ENCODE measurements around the gene CHSY3. TPM values are rescaled to one million over a fixed set of nuclear protein-coding genes. Genes with fewer than 3 reads are reported as not detected.

CHSY3 gene
- polyA plus RNA-seq, 1 donor from 2014 or later = 0.40 TPM

GRCh38 chr5:130115686-130116085 lies 211.4 kb downstream of the CHSY3 start:
- Histone ChIP-seq H3K79me2 (replicated peaks; ENCODE audit: insufficient read depth, low read length) (no peaks in the 10 kb centered on the region), H3K9me3 (ENCODE audit: low read length) (no peaks in the 10 kb centered on the region), H3K27ac (ENCODE audit: low read length) (no peak overlapping the region), H3F3A (ENCODE audit: insufficient read depth, low read length, poor library complexity, severe bottlenecking) (no peaks in the 10 kb centered on the region), H3K4me3 (ENCODE audit: low read length) (no peak overlapping the region), H3K36me3 (ENCODE audit: insufficient read depth, low read length) (no peaks in the 10 kb centered on the region), H3K27me3 (ENCODE audit: insufficient read depth, low read depth, low read length) (no peaks in the 10 kb centered on the region), H2AFZ (ENCODE audit: low read depth, low read length) (no peak overlapping the region), H3K9me2 (ENCODE audit: insufficient read depth, low read length) (no peaks in the 10 kb centered on the region), H3K4me2 (ENCODE audit: low read length) (no peak overlapping the region), H3K9ac (ENCODE audit: low read length) (no peak overlapping the region), H4K20me1 (ENCODE audit: insufficient read depth) (no peaks in the 10 kb centered on the region)
- TF ChIP-seq MXI1 (conservative IDR thresholded peaks at IDR 0.05; ENCODE audit: poor library complexity, severe bottlenecking) = no peak
- no peak for TF ChIP-seq RAD21 (conservative IDR thresholded peaks at IDR 0.05)
- no peak for TF ChIP-seq POLR2AphosphoS5 (IDR thresholded peaks at IDR 0.05)
- TF ChIP-seq EZH2 (IDR thresholded peaks at IDR 0.05; ENCODE audit: borderline replicate concordance, insufficient read depth, low read length, poor library complexity, severe bottlenecking) = no peak
- no peak for TF ChIP-seq SMC3 (conservative IDR thresholded peaks at IDR 0.05; ENCODE audit: poor library complexity)
- no peak for TF ChIP-seq REST (IDR thresholded peaks at IDR 0.05; ENCODE audit: borderline replicate concordance)
- no peak for TF ChIP-seq TAF1 (IDR thresholded peaks at IDR 0.05; ENCODE audit: low read depth)
- no peak for TF ChIP-seq CTCF (IDR thresholded peaks at IDR 0.05; ENCODE audit: poor library complexity, severe bottlenecking)
- no peak for TF ChIP-seq EP300 (conservative IDR thresholded peaks at IDR 0.05; ENCODE audit: poor library complexity, severe bottlenecking)

- Histone ChIP-seq H3K4me2 (ENCODE audit: low read length) (no peak overlapping the region), H2AFZ (ENCODE audit: low read depth, low read length) (no peak overlapping the region), H3K9ac (ENCODE audit: low read length) (no peak overlapping the region), H3K9me2 (ENCODE audit: insufficient read depth, low read length) (no peaks in the 10 kb centered on the region), H3K36me3 (ENCODE audit: insufficient read depth, low read length) (no peaks in the 10 kb centered on the region), H3K9me3 (ENCODE audit: low read length) (no peaks in the 10 kb centered on the region), H3K27ac (ENCODE audit: low read length) (no peak overlapping the region), H3F3A (ENCODE audit: insufficient read depth, low read length, poor library complexity, severe bottlenecking) (no peaks in the 10 kb centered on the region), H3K4me3 (ENCODE audit: low read length) (no peak overlapping the region), H3K27me3 (ENCODE audit: insufficient read depth, low read depth, low read length) (no peaks in the 10 kb centered on the region), H3K79me2 (replicated peaks; ENCODE audit: insufficient read depth, low read length) (no peaks in the 10 kb centered on the region), H4K20me1 (ENCODE audit: insufficient read depth) (no peaks in the 10 kb centered on the region)
- TF ChIP-seq EP300 (conservative IDR thresholded peaks at IDR 0.05; ENCODE audit: poor library complexity, severe bottlenecking) (no peak), SMC3 (conservative IDR thresholded peaks at IDR 0.05; ENCODE audit: poor library complexity) (no peak), POLR2AphosphoS5 (IDR thresholded peaks at IDR 0.05) (no peak), RAD21 (conservative IDR thresholded peaks at IDR 0.05) (no peak), CTCF (IDR thresholded peaks at IDR 0.05; ENCODE audit: poor library complexity, severe bottlenecking) (no peak), TAF1 (IDR thresholded peaks at IDR 0.05; ENCODE audit: low read depth) (no peak), MXI1 (conservative IDR thresholded peaks at IDR 0.05; ENCODE audit: poor library complexity, severe bottlenecking) (no peak), EZH2 (IDR thresholded peaks at IDR 0.05; ENCODE audit: borderline replicate concordance, insufficient read depth, low read length, poor library complexity, severe bottlenecking) (no peak), REST (IDR thresholded peaks at IDR 0.05; ENCODE audit: borderline replicate concordance) (no peak)
Measured at GRCh38 chr5:130116462-130116861, 212.2 kb downstream of the CHSY3 start.

Measured in neural cell (in vitro differentiated cells).